ENCODE results near the gene HBD. TPM values are rescaled to one million over a fixed set of nuclear protein-coding genes. Genes with fewer than 3 reads are reported as not detected.

Gene HBD
- total and polyA plus RNA-seq, 9 of the 15 experiments (the other 6 are each of a cell fraction or from before 2014, with no cell fraction given), result 11.8 to 169 (median 36.0) TPM

DNA sequence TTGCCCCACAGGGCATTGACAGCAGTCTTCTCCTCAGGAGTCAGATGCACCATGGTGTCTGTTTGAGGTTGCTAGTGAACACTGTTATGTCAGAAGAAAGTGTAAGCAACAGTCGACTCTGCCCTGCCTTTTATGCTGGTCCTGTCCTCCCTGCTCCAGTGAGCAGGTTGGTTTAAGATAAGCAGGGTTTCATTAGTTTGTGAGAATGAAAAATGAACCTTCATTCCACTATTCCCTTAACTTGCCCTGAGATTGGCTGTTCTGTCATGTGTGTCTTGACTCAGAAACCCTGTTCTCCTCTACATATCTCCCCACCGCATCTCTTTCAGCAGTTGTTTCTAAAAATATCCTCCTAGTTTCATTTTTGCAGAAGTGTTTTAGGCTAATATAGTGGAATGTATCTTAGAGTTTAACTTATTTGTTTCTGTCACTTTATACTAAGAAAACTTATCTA is at the start of gene HBD (continued):
- TF ChIP-seq, protein P1, sequence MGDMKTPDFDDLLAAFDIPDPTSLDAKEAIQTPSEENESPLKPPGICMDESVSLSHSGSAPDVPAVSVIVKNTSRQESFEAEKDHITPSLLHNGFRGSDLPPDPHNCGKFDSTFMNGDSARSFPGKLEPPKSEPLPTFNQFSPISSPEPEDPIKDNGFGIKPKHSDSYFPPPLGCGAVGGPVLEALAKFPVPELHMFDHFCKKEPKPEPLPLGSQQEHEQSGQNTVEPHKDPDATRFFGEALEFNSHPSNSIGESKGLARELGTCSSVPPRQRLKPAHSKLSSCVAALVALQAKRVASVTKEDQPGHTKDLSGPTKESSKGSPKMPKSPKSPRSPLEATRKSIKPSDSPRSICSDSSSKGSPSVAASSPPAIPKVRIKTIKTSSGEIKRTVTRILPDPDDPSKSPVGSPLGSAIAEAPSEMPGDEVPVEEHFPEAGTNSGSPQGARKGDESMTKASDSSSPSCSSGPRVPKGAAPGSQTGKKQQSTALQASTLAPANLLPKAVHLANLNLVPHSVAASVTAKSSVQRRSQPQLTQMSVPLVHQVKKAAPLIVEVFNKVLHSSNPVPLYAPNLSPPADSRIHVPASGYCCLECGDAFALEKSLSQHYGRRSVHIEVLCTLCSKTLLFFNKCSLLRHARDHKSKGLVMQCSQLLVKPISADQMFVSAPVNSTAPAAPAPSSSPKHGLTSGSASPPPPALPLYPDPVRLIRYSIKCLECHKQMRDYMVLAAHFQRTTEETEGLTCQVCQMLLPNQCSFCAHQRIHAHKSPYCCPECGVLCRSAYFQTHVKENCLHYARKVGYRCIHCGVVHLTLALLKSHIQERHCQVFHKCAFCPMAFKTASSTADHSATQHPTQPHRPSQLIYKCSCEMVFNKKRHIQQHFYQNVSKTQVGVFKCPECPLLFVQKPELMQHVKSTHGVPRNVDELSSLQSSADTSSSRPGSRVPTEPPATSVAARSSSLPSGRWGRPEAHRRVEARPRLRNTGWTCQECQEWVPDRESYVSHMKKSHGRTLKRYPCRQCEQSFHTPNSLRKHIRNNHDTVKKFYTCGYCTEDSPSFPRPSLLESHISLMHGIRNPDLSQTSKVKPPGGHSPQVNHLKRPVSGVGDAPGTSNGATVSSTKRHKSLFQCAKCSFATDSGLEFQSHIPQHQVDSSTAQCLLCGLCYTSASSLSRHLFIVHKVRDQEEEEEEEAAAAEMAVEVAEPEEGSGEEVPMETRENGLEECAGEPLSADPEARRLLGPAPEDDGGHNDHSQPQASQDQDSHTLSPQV (IDR thresholded peaks at IDR 0.05), result peak; percentile 77
- TF ChIP-seq NCOA1 (IDR thresholded peaks at IDR 0.05; ENCODE audit: low read depth) (no peak), TEAD4 (IDR thresholded peaks at IDR 0.05; ENCODE audit: low read length) (peak; percentile 68), TEAD4 (CRISPR knock-in tag; IDR thresholded peaks at IDR 0.05; ENCODE audit: borderline replicate concordance) (no peak), ZNF3 (CRISPR knock-in tag; IDR thresholded peaks at IDR 0.05) (no peak), ZNF444 (CRISPR knock-in tag; IDR thresholded peaks at IDR 0.05) (no peak), ZNF584 (CRISPR knock-in tag; IDR thresholded peaks at IDR 0.05; ENCODE audit: low read depth) (no peak), RHOXF2B (CRISPR knock-in tag; conservative IDR thresholded peaks at IDR 0.05) (no peak), STAT5B (CRISPR knock-in tag; IDR thresholded peaks at IDR 0.05) (no peak), HNRNPUL1 (IDR thresholded peaks at IDR 0.05; ENCODE audit: low read length) (no peak), RB1 (IDR thresholded peaks at IDR 0.05; ENCODE audit: low read depth) (no peak), HOXB6 (CRISPR knock-in tag; IDR thresholded peaks at IDR 0.05; ENCODE audit: borderline replicate concordance) (no peak), TGIF2 (CRISPR knock-in tag; IDR thresholded peaks at IDR 0.05) (no peak), XRCC3 (IDR thresholded peaks at IDR 0.05) (no peak), ETS2 (tag; IDR thresholded peaks at IDR 0.05; ENCODE audit: borderline replicate concordance, poor library complexity, severe bottlenecking) (no peak), JUN (IDR thresholded peaks at IDR 0.05; ENCODE audit: borderline replicate concordance, low read depth, low read length) (no peak), JUN (CRISPR knock-in tag; IDR thresholded peaks at IDR 0.05; ENCODE audit: borderline replicate concordance) (no peak), ZNF780A (CRISPR knock-in tag; IDR thresholded peaks at IDR 0.05) (no peak), ELF1 (tag; IDR thresholded peaks at IDR 0.05) (no peak)
- TF ChIP-seq, protein P2, sequence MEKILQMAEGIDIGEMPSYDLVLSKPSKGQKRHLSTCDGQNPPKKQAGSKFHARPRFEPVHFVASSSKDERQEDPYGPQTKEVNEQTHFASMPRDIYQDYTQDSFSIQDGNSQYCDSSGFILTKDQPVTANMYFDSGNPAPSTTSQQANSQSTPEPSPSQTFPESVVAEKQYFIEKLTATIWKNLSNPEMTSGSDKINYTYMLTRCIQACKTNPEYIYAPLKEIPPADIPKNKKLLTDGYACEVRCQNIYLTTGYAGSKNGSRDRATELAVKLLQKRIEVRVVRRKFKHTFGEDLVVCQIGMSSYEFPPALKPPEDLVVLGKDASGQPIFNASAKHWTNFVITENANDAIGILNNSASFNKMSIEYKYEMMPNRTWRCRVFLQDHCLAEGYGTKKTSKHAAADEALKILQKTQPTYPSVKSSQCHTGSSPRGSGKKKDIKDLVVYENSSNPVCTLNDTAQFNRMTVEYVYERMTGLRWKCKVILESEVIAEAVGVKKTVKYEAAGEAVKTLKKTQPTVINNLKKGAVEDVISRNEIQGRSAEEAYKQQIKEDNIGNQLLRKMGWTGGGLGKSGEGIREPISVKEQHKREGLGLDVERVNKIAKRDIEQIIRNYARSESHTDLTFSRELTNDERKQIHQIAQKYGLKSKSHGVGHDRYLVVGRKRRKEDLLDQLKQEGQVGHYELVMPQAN (IDR thresholded peaks at IDR 0.05; ENCODE audit: borderline replicate concordance), result no peak
- TF ChIP-seq, protein P3, sequence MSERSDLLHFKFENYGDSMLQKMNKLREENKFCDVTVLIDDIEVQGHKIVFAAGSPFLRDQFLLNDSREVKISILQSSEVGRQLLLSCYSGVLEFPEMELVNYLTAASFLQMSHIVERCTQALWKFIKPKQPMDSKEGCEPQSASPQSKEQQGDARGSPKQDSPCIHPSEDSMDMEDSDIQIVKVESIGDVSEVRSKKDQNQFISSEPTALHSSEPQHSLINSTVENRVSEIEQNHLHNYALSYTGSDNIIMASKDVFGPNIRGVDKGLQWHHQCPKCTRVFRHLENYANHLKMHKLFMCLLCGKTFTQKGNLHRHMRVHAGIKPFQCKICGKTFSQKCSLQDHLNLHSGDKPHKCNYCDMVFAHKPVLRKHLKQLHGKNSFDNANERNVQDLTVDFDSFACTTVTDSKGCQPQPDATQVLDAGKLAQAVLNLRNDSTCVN (CRISPR knock-in tag; IDR thresholded peaks at IDR 0.05), result no peak
- TF ChIP-seq, protein P4, sequence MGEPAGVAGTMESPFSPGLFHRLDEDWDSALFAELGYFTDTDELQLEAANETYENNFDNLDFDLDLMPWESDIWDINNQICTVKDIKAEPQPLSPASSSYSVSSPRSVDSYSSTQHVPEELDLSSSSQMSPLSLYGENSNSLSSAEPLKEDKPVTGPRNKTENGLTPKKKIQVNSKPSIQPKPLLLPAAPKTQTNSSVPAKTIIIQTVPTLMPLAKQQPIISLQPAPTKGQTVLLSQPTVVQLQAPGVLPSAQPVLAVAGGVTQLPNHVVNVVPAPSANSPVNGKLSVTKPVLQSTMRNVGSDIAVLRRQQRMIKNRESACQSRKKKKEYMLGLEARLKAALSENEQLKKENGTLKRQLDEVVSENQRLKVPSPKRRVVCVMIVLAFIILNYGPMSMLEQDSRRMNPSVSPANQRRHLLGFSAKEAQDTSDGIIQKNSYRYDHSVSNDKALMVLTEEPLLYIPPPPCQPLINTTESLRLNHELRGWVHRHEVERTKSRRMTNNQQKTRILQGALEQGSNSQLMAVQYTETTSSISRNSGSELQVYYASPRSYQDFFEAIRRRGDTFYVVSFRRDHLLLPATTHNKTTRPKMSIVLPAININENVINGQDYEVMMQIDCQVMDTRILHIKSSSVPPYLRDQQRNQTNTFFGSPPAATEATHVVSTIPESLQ (CRISPR knock-in tag; IDR thresholded peaks at IDR 0.05), result no peak

All from K562 (cell line).